HCT116 (cell line): ENCODE data around the gene THRAP3. TPM values are rescaled to one million over a fixed set of nuclear protein-coding genes. Genes with fewer than 3 reads are reported as not detected.

Experiments
- ATAC-seq: fragments of 200-7000 bp; cut with Tn5 transposase; 2 replicates; pipeline ENCODE4 v1.9.1; 2020; ENCODE audit warnings: mild to moderate bottlenecking, moderate library complexity
- BruUV-seq: library from RNA; stranded (reverse); fragments of 400-500 nt; replicated peaks from 2 replicates; lab custom pipeline; 2021; lab: Mats Ljungman, UMichigan
- CTCF ChIA-PET: fragments of 300-600 bp; sonication (Branson Sonifier 250); formaldehyde crosslinking; loops from one replicate; lab custom pipeline; 2021; ENCODE audit warnings: antibody characterized with exemption; lab: Charles Lee
- POLR2A ChIA-PET: fragments of 300-600, 350-600 bp; sonication (Branson Sonifier 250); formaldehyde crosslinking; loops from one replicate; lab custom pipeline; 2021; ENCODE audit warnings: antibody characterized with exemption; lab: Charles Lee
- RAD21 ChIA-PET, 2 experiments: fragments of 300-600 bp; sonication (Branson Sonifier 250); formaldehyde crosslinking; loops; one replicate each; lab custom pipeline; 2023; ENCODE audit warnings: low total read pairs in 2 of 2; ENCODE audit not compliant: uncharacterized antibody in 2 of 2, unreplicated experiment in 2 of 2, low non-redundant PET in 1 of 2; lab: Charles Lee
- DNase-seq: peaks from one replicate; pipeline ENCODE4 v3.0.0-alpha.2; 2010; ENCODE audit warnings: low read depth, low spot score
- H2AFZ ChIP-seq: fragments of 200-600 bp; shearing (Covaris generic), sonication (generic); 2 replicates; pipeline ENCODE4 v1.6.1; 2017; ENCODE audit warnings: low read depth, mixed run types, mixed read lengths, antibody characterized with exemption, low read length; ENCODE audit not compliant: poor library complexity, severe bottlenecking
- H3K27ac ChIP-seq: 2 replicates; pipeline ENCODE4 v1.5.1; 2012; ENCODE audit warnings: low read depth, low read length
- H3K27me3 ChIP-seq: fragments of 200-600 bp; sonication (generic); 2 replicates; pipeline ENCODE4 v1.6.1; 2016; ENCODE audit warnings: mixed run types, low read length, mixed read lengths; ENCODE audit not compliant: insufficient read depth
- H3K36me3 ChIP-seq, 2 experiments: fragments of 200-500 bp in 1 of 2; fragments of 200-600 bp in 1 of 2; sonication (Bioruptor generic) in 1 of 2; sonication (generic) in 1 of 2; 2 replicates each; pipeline versions ENCODE4 v1.5.1 to v1.6.1; 2014 to 2016; ENCODE audit warnings: low read length in 2 of 2, inconsistent platforms in 1 of 2, mixed read lengths in 1 of 2, mixed run types in 1 of 2; ENCODE audit not compliant: insufficient read depth in 2 of 2, control insufficient read depth in 1 of 2
- H3K4me1 ChIP-seq, 2 experiments: fragments of 200-600 bp in 1 of 2; sonication (generic) in 1 of 2; 2 replicates each; pipeline versions ENCODE4 v1.5.1 to v1.6.1; 2012 to 2017; ENCODE audit warnings: low read length in 2 of 2, inconsistent platforms in 1 of 2, mild to moderate bottlenecking in 1 of 2, mixed read lengths in 1 of 2, mixed run types in 1 of 2, moderate library complexity in 1 of 2; ENCODE audit not compliant: insufficient read depth in 2 of 2, control insufficient read depth in 1 of 2
- H3K4me2 ChIP-seq: fragments of 200-600 bp; sonication (generic); 2 replicates; pipeline ENCODE4 v1.6.1; 2017; ENCODE audit warnings: mixed run types, low read length, mixed read lengths
- H3K4me3 ChIP-seq, 2 experiments: fragments of 200-600 bp in 1 of 2; sonication (generic) in 1 of 2; replicated peaks in 1 of 2; 2 replicates each; pipeline ENCODE4 v1.5.1; 2011 to 2016; ENCODE audit warnings: low read length in 2 of 2, control low read depth in 1 of 2, low read depth in 1 of 2, mild to moderate bottlenecking in 1 of 2, mixed read lengths in 1 of 2, mixed run types in 1 of 2
- H3K79me2 ChIP-seq: fragments of 200-600 bp; sonication (generic); 2 replicates; pipeline ENCODE4 v1.6.1; 2017; ENCODE audit warnings: mild to moderate bottlenecking, mixed run types, low read length, moderate library complexity, mixed read lengths; ENCODE audit not compliant: insufficient read depth
- H3K9ac ChIP-seq: fragments of 200-600 bp; sonication (generic); 2 replicates; pipeline ENCODE4 v1.6.1; 2016; ENCODE audit warnings: low read length, mixed read lengths
- H3K9me2 ChIP-seq: fragments of 200-600 bp; sonication (generic), shearing (Covaris generic); 2 replicates; pipeline ENCODE4 v1.6.1; 2017; ENCODE audit warnings: mixed run types, mild to moderate bottlenecking, moderate library complexity; ENCODE audit not compliant: insufficient read depth
- H3K9me3 ChIP-seq, 2 experiments: fragments of 200-500 bp in 1 of 2; fragments of 200-600 bp in 1 of 2; sonication (Bioruptor generic) in 1 of 2; sonication (generic) in 1 of 2; 2 replicates each; pipeline ENCODE4 v1.6.1; 2014 to 2017; ENCODE audit warnings: low read length in 2 of 2, mixed read lengths in 2 of 2, inconsistent platforms in 1 of 2, low read depth in 1 of 2, mild to moderate bottlenecking in 1 of 2, mixed run types in 1 of 2, moderate library complexity in 1 of 2; ENCODE audit not compliant: control insufficient read depth in 1 of 2, insufficient read depth in 1 of 2
- H4K20me1 ChIP-seq: fragments of 200-600 bp; sonication (generic), shearing (Covaris generic); 2 replicates; pipeline ENCODE4 v1.6.1; 2017; ENCODE audit warnings: mixed run types, mild to moderate bottlenecking, moderate library complexity; ENCODE audit not compliant: insufficient read depth
- CBX3 ChIP-seq: IDR thresholded peaks from 2 replicates; pipeline ENCODE4 v1.6.1; 2012; ENCODE audit warnings: low read depth
- CTCF ChIP-seq, 3 experiments: fragments of 200-600 bp in 1 of 3; sonication (generic) in 1 of 3; IDR thresholded peaks in 2 of 3; conservative IDR thresholded peaks in 1 of 3; 2 replicates each; pipeline ENCODE4 v1.5.1; 2012 to 2017; ENCODE audit warnings: low read depth in 2 of 3, low read length in 2 of 3, antibody characterized with exemption in 1 of 3, borderline replicate concordance in 1 of 3, control low read depth in 1 of 3, mild to moderate bottlenecking in 1 of 3, mixed read lengths in 1 of 3, mixed run types in 1 of 3, moderate library complexity in 1 of 3; ENCODE audit not compliant: insufficient read depth in 1 of 3
- EGR1 ChIP-seq: IDR thresholded peaks from 2 replicates; pipeline ENCODE4 v1.6.1; 2012; ENCODE audit warnings: low read depth
- EZH2 ChIP-seq: fragments of 200-600 bp; sonication (generic); IDR thresholded peaks from 2 replicates; pipeline ENCODE4 v1.6.1; 2017; ENCODE audit warnings: antibody characterized with exemption, mixed run types
- FOSL1 ChIP-seq: IDR thresholded peaks from 2 replicates; pipeline ENCODE4 v1.6.1; 2012; ENCODE audit warnings: low read depth
- MAX ChIP-seq: IDR thresholded peaks from 2 replicates; pipeline ENCODE4 v1.6.1; 2012
- POLR2AphosphoS5 ChIP-seq: IDR thresholded peaks from 2 replicates; pipeline ENCODE4 v1.6.1; 2011; ENCODE audit warnings: mild to moderate bottlenecking, low read depth, low read length, moderate library complexity
- RAD21 ChIP-seq: IDR thresholded peaks from 2 replicates; pipeline ENCODE4 v1.6.1; 2012; ENCODE audit warnings: low read depth, mild to moderate bottlenecking
- SIN3A ChIP-seq: IDR thresholded peaks from 2 replicates; pipeline ENCODE4 v1.6.1; 2012; ENCODE audit warnings: low read depth
- SP1 ChIP-seq: IDR thresholded peaks from 2 replicates; pipeline ENCODE4 v1.6.1; 2012; ENCODE audit warnings: low read depth
- ZBTB33 ChIP-seq: IDR thresholded peaks from 2 replicates; pipeline ENCODE4 v1.6.1; 2011; ENCODE audit warnings: mild to moderate bottlenecking, low read length, moderate library complexity; ENCODE audit not compliant: insufficient replicate concordance; ENCODE audit errors: extremely low read depth
- ZFX ChIP-seq: fragments of 450-650 bp; IDR thresholded peaks from 2 replicates; pipeline ENCODE4 v1.6.1; 2017
- intact Hi-C: fragments of 100-400 bp; cut with micrococcal nuclease; formaldehyde crosslinking; loops from 2 replicates; pipeline ENCODE4 v1.10.0; 2022
- total RNA-seq: library from RNA; stranded (reverse); gene quantifications from one replicate; pipeline ENCODE4 v1.2.1, GENCODE V29; 2021; ENCODE audit not compliant: unreplicated experiment
- TF ChIP-seq, protein P1 (sequence below): IDR thresholded peaks from 2 replicates; pipeline ENCODE4 v1.6.1; 2012; ENCODE audit warnings: low read depth

Gene THRAP3
- total RNA-seq, 1 experiment from 2014 or later: 144 TPM

- H3K9ac ChIP-seq: no peak overlapping the region
- CTCF ChIA-PET: interaction anchor here (1.7 to 2.3 kb wide), 2 partner anchors 9 to 13 kb away, joined by 6 to 17 read pairs; no protein-coding TSS in a partner anchor
- POLR2A ChIA-PET: no interaction called here
- peaks cover 78% of the 10 kb centered on the region for H3K79me2 ChIP-seq
- H2AFZ ChIP-seq: no peak overlapping the region
- TSS peak; percentile 39 for BruUV-seq
- H3K9me3 ChIP-seq: no peaks in the 10 kb centered on the region
- peaks cover 71% of the 10 kb centered on the region in 2 experiments for H3K36me3 ChIP-seq
- RAD21 ChIA-PET: no interaction called here
- ATAC-seq (no peak), DNase-seq (no peak)
- no peaks in the 10 kb centered on the region for H3K9me2 ChIP-seq
- no peak overlapping the region for H3K4me2 ChIP-seq
- no peak overlapping the region for H3K4me3 ChIP-seq
- no peak overlapping the region for H3K27ac ChIP-seq
- H4K20me1 ChIP-seq: peaks cover 5% of the 10 kb centered on the region; the same call in 1 of the 2 replicates
- H3K4me1 ChIP-seq: no peaks in the 10 kb centered on the region; a peak in 2 of 4 replicates
- H3K27me3 ChIP-seq: no peaks in the 10 kb centered on the region
- no peak for TF ChIP-seq EGR1
- TF ChIP-seq, all 23 proteins: peak for 0
- intact Hi-C loops: no loop called here
These were observed 62.6 kb downstream of the THRAP3 start for GRCh38 chr1:36286802-36287201.

- ChIA-PET CTCF (no interaction called here), POLR2A (no interaction called here), RAD21 (no interaction called here)
- Histone ChIP-seq H3K27ac (no peak overlapping the region), H3K36me3 (peaks cover 74 to 76% of the 10 kb centered on the region in 2 experiments), H4K20me1 (peaks cover 5% of the 10 kb centered on the region; the same call in 1 of the 2 replicates), H3K27me3 (no peaks in the 10 kb centered on the region), H2AFZ (no peak overlapping the region), H3K79me2 (peaks cover 76% of the 10 kb centered on the region), H3K9me3 (no peaks in the 10 kb centered on the region), H3K9me2 (no peaks in the 10 kb centered on the region), H3K4me3 (no peak overlapping the region), H3K4me2 (no peak overlapping the region), H3K4me1 (no peaks in the 10 kb centered on the region; a peak in 2 of 4 replicates), H3K9ac (no peak overlapping the region)
- intact Hi-C loops: no loop called here
- no TSS peak for BruUV-seq
- DNase-seq: no peak
- no peak for ATAC-seq
- no peak for TF ChIP-seq EGR1
- TF ChIP-seq ZBTB33: no peak
- TF ChIP-seq POLR2AphosphoS5: no peak
- TF ChIP-seq ZFX: no peak
- TF ChIP-seq, protein P1, sequence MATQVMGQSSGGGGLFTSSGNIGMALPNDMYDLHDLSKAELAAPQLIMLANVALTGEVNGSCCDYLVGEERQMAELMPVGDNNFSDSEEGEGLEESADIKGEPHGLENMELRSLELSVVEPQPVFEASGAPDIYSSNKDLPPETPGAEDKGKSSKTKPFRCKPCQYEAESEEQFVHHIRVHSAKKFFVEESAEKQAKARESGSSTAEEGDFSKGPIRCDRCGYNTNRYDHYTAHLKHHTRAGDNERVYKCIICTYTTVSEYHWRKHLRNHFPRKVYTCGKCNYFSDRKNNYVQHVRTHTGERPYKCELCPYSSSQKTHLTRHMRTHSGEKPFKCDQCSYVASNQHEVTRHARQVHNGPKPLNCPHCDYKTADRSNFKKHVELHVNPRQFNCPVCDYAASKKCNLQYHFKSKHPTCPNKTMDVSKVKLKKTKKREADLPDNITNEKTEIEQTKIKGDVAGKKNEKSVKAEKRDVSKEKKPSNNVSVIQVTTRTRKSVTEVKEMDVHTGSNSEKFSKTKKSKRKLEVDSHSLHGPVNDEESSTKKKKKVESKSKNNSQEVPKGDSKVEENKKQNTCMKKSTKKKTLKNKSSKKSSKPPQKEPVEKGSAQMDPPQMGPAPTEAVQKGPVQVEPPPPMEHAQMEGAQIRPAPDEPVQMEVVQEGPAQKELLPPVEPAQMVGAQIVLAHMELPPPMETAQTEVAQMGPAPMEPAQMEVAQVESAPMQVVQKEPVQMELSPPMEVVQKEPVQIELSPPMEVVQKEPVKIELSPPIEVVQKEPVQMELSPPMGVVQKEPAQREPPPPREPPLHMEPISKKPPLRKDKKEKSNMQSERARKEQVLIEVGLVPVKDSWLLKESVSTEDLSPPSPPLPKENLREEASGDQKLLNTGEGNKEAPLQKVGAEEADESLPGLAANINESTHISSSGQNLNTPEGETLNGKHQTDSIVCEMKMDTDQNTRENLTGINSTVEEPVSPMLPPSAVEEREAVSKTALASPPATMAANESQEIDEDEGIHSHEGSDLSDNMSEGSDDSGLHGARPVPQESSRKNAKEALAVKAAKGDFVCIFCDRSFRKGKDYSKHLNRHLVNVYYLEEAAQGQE: no peak
- no peak for TF ChIP-seq EZH2
- no peak for TF ChIP-seq SP1
- TF ChIP-seq RAD21: no peak
- no peak for TF ChIP-seq MAX
- no peak for TF ChIP-seq SIN3A
- no peak for TF ChIP-seq CTCF (IDR thresholded peaks at IDR 0.05 in 2 of 3, conservative IDR thresholded peaks at IDR 0.05 in 1 of 3; ENCODE audit: borderline replicate concordance in 1 of 3, insufficient read depth in 1 of 3, low read depth in 2 of 3, low read length in 2 of 3)
- no peak for TF ChIP-seq CBX3
- TF ChIP-seq FOSL1: no peak
These were observed 63.4 kb downstream of the THRAP3 start for GRCh38 chr1:36287595-36287994.
